Non-pigmented ciliary epithelial cell (primary cell): ENCODE measurements around the gene EIF4A3.
"Not testable (repeated sequence)": the region's sequence is repeated elsewhere in the genome, so short reads cannot be mapped to it uniquely, and the experiment has no call there.

Experiments used
- DNase-seq: peaks from one replicate; pipeline ENCODE4 v3.0.0-alpha.2; 2010; ENCODE audit warnings: low read depth

EIF4A3 gene

GRCh38 chr17:80171681-80172080 lies 24.8 kb upstream of the EIF4A3 start:
- no peak for DNase-seq

GRCh38 chr17:80169784-80170500 lies 23.0 kb upstream of the EIF4A3 start, which contains the start of gene CARD14:
TSS of gene CARD14 (plus strand) at chr17:80170030. CDS start at chr17:80181439, 11,409 bp downstream.
- no peak for DNase-seq

- no peak for DNase-seq
These were observed 22.2 kb upstream of the EIF4A3 start for GRCh38 chr17:80169107-80169506.

- DNase-seq, result no peak
These were observed 21.4 kb upstream of the EIF4A3 start for GRCh38 chr17:80168371-80168770.

GRCh38 chr17:80166446-80166845 lies 19.5 kb upstream of the EIF4A3 start:
- DNase-seq, result no peak

GRCh38 chr17:80164185-80164584 lies 17.3 kb upstream of the EIF4A3 start:
- no peak for DNase-seq

GRCh38 chr17:80163336-80163735 lies 16.4 kb upstream of the EIF4A3 start:
- no peak for DNase-seq

GRCh38 chr17:80160536-80160935 lies 13.6 kb upstream of the EIF4A3 start:
- no peak for DNase-seq

GRCh38 chr17:80158846-80159245 lies 11.9 kb upstream of the EIF4A3 start:
- no peak for DNase-seq

- not testable (repeated sequence) for DNase-seq
These were observed 8.7 kb upstream of the EIF4A3 start for GRCh38 chr17:80155600-80155999.

- DNase-seq, result no peak
These were observed 7.2 kb upstream of the EIF4A3 start for GRCh38 chr17:80154166-80154565.

- DNase-seq, result no peak
These were observed 6.1 kb upstream of the EIF4A3 start for GRCh38 chr17:80153004-80153403.

- DNase-seq, result peak; percentile 65
These were observed 5.3 kb upstream of the EIF4A3 start for GRCh38 chr17:80152081-80152702.

GRCh38 chr17:80151333-80151732 lies 4.4 kb upstream of the EIF4A3 start:
- peak; percentile 73 for DNase-seq

- DNase-seq, result no peak
These were observed 550 bp downstream of the EIF4A3 start for GRCh38 chr17:80146121-80147034.

GRCh38 chr17:80145076-80146075 lies 1.6 kb downstream of the EIF4A3 start:
- DNase-seq, result no peak

GRCh38 chr17:80142929-80143328 lies 4.0 kb downstream of the EIF4A3 start:
- DNase-seq, result no peak

GRCh38 chr17:80141463-80142165 lies 5.3 kb downstream of the EIF4A3 start:
- no peak for DNase-seq

GRCh38 chr17:80138856-80139426 lies 8.0 kb downstream of the EIF4A3 start:
- DNase-seq, result no peak

- no peak for DNase-seq
These were observed 9.8 kb downstream of the EIF4A3 start for GRCh38 chr17:80137131-80137530.

- no peak for DNase-seq
These were observed 13.3 kb downstream of the EIF4A3 start for GRCh38 chr17:80133626-80133970.
